Fibroblast of lung (primary cell): Measurements from ENCODE around the gene CFAP97D1.

ENCODE experiments used
- EZH2 ChIP-seq: IDR thresholded peaks from 2 replicates; pipeline ENCODE4 v1.5.1; 2012; ENCODE audit warnings: low read length, control low read depth, mild to moderate bottlenecking; ENCODE audit errors: missing control alignments
- TF ChIP-seq, protein P1 (sequence below), 2 donors: IDR thresholded peaks in 1 of 2; conservative IDR thresholded peaks in 1 of 2; 1 replicate in 1 of 2; 2 replicates in 1 of 2; pipeline ENCODE4 v1.5.1; 2011 to 2012; ENCODE audit warnings: low read length in 2 of 2, control low read depth in 1 of 2, inconsistent platforms in 1 of 2, low read depth in 1 of 2, mild to moderate bottlenecking in 1 of 2

DNA sequence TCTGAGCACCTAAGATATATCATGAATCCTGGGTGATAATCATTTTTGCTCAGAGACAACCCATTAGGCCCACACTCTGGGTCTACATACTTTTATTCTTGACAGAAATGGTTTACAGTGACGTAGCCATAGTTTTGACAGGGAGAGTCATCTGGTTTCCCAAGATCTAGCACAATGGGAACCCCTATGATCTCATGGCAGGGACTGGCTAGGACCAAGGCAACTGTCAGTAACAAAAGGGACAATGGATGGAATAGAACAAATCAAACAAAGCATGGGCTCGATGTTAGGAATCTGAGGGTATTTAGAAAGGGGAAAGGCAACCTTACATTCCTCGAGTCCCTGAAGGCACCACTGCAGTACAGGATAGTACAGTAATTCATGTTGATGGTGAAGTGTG, 20.5 kb downstream of the CFAP97D1 start:
- TF ChIP-seq, protein P1, sequence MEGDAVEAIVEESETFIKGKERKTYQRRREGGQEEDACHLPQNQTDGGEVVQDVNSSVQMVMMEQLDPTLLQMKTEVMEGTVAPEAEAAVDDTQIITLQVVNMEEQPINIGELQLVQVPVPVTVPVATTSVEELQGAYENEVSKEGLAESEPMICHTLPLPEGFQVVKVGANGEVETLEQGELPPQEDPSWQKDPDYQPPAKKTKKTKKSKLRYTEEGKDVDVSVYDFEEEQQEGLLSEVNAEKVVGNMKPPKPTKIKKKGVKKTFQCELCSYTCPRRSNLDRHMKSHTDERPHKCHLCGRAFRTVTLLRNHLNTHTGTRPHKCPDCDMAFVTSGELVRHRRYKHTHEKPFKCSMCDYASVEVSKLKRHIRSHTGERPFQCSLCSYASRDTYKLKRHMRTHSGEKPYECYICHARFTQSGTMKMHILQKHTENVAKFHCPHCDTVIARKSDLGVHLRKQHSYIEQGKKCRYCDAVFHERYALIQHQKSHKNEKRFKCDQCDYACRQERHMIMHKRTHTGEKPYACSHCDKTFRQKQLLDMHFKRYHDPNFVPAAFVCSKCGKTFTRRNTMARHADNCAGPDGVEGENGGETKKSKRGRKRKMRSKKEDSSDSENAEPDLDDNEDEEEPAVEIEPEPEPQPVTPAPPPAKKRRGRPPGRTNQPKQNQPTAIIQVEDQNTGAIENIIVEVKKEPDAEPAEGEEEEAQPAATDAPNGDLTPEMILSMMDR (conservative IDR thresholded peaks at IDR 0.05 in 1 of 2, IDR thresholded peaks at IDR 0.05 in 1 of 2; ENCODE audit: low read depth in 1 of 2, low read length in 2 of 2), result no peak
- TF ChIP-seq EZH2, result no peak
